NCI-H510A treated with DMSO at 0.1 percent for 48 hours (cell line): ENCODE data around the gene SLC39A6.
A peak's percentile ranks its signal among the peaks of the same experiment; 100 is the strongest.
"Not testable (repeated sequence)": the region's sequence is repeated elsewhere in the genome, so short reads cannot be mapped to it uniquely, and the experiment has no call there.

Experiments used
- DNase-seq: peaks from one replicate; lab custom pipeline; 2025; lab: John Stamatoyannopoulos, UW

Gene SLC39A6

GRCh38 chr18:36135264-36135663 is 6.1 kb upstream of the SLC39A6 start:
- DNase-seq = no peak

DNA sequence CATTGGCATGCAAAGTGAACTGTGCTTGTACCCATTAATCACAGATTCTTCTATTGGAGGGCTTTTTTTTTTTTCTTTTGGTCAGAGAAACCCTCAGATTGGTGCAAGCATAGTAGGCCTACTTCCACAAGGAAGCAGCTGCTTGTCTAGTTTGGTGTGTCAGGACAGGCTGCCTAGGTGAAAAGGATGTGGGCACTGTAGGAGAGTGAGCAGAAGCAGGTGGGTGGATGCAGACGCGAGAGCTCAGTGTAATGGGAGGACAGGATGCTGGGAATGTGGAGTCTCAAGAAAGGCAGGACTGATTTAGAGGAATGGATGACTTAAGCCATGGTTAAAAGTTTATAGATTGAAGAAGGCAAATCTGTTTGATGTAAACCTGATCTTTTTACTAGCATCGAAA is 3.6 kb upstream of the SLC39A6 start:
- no peak for DNase-seq

- no peak for DNase-seq
Observed at GRCh38 chr18:36131692-36132483, 2.7 kb upstream of the SLC39A6 start.

GRCh38 chr18:36130883-36131653 is 1.9 kb upstream of the SLC39A6 start:
- DNase-seq = peak; percentile 11

DNA sequence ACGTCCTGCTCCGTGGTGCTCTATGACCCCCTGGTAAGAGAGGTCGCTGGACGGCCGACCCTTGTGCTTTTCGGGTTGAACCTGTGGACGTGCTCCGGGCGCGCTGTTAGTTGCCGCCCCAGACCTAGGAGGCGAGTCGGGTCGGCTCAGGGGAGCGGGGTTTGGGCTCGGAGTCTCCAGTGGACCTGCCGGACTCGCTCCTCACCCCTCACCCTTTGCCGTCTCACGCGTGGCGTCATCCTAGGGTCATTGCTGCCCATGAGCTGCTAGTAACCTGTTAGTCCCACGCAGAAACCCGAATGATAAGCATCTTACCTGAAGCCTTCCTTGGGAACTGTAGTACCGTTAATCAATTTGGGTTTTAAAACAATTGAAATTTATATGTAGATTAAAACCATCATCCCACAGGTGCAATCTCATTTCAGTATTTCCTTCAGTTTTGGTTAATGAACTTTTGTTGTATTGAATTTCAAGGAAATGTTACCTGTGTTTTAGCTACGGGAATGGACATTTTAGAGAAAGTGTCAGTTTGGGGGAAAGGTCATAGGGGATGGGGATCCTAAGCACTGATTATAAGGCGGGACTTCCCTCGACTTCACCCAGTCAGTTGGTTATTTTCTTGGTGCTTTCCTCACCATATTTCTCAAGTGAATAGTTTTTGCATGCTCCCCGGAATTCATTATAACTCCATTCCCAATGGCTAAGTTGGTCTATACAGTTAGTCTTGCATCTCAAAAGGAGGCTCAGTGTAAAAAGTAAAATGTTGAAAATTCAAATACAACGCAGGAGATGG is 1.1 kb upstream of the SLC39A6 start:
- DNase-seq = peak; percentile 51

DNA sequence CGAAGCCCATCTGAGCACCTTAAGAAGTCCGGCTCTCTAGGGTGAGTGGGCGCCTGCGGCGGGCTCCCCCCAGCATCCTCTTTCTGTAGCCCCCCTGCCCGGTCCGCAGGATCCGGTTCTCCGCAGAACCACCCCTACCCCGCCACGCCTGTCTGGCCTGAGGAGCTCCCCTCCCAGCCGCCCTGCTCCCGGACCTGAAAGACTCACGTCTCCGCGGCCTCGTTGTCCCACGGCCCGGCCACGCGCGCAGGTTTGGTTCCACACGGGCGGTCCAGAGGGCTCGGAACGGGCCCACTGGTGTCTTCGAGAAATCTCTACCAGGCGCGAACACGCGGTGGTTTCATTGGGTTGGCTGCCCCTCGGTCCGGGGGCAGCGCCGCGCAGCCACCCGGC is 237 bp downstream of the SLC39A6 start:
- peak; percentile 70 for DNase-seq

DNA sequence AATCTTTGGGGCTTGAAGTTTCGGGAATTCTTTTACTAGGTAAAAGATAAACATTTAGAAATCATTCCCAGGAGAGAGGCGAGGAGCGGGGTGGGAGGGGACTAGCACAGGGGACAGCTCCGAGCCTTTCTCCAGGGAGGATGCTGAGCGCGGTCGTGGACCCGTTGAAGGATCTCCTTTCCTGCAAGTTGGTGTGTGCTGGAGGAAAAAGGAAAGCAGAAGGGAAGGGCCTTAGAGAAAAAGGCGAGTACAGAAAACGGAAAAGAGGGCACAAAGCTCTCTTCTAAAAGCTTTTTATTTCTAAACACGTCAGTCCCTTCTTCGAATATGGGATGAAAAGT is 640 bp downstream of the SLC39A6 start:
- DNase-seq = peak; percentile 75

DNA sequence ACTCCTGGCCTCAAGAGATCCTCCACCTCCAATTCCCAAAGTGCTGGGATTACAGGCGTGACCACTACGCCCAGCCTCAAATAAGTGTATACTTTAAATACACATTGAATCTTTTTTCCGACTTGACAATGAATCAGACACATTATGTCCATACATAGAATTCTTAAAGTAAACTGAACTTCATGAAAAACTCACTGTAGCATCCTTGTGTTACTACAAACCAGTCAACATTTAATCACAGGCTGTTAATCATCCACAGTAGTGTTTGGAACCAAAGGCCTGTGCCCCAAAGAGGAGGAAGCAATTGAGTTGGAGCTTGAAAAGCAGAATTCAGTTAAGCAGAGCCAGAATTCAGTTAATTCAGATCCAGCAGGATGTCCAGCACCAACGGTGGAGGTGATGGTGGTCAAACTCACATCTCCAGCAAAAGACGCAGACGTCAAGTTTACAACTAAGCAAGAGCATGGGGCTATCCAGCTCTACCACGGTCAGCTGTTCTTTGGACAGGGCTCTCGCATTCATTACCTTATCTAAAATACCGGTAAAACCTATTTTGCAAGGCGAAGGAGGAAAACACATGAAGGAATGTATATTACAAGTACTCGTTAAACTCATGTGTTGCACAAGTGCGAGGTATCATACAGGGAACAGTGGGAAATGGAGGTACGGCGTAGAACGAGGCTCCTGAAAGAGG is 1.2 kb downstream of the SLC39A6 start:
- DNase-seq = peak; percentile 75

DNA sequence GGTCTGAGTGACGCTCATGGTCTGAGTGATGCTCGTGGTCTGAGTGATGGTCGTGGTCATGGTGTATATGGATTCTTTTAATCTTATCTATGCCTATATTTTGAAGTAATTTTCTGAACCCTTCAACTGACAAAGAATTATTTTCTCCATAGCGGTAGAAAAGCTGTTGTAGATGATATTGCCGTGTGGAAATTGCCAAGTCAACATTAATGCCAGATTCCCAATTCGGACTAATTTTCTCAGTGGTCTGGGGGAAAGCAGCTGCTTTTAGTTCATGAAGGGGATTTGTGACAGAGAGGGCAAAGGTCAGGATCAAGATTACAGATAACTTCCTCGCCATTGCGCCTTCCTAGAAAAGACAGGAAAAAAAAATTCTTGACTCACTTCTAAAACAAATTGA is 2.5 kb downstream of the SLC39A6 start:
- no peak for DNase-seq

DNA sequence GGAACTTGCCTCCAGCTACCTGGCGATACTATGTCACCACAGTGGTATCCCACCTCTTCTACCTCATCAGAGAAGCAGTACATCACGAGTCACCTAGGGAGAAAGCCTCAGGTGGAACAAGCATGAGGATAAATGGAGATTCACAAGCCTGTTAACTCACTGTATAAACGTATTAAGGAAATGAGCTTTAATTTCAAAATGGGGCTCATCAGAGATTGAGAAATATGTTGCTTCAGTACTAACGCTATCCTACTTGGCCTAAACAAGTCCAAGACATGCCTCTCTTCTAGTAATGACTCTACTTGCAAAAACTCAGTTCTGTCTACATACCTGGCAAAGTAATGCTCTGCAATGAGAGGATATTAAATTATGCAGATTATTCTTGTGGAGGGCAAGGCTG is 4.3 kb downstream of the SLC39A6 start:
- DNase-seq = no peak

- DNase-seq = peak; percentile 34
Observed at GRCh38 chr18:36120297-36120696, 8.8 kb downstream of the SLC39A6 start.

DNA sequence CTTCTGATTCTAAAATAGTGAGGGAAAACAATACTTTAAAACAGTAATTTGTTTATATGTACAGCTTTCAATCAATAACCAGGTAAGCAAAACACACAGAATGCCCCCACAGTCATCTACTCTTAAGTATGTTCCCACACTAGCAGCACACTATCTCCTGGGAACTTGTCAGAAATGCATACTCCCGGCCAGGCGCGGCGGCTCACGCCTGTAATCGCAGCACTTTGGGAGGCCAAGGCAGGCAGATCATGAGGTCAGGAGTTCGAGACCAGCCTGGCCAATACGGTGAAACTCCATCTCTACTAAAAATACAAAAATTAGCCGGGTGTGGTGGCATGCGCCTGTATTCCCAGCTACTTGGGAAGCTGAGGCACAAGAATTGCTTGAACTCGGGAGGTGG is 12.4 kb downstream of the SLC39A6 start:
- not testable (repeated sequence) for DNase-seq

DNA sequence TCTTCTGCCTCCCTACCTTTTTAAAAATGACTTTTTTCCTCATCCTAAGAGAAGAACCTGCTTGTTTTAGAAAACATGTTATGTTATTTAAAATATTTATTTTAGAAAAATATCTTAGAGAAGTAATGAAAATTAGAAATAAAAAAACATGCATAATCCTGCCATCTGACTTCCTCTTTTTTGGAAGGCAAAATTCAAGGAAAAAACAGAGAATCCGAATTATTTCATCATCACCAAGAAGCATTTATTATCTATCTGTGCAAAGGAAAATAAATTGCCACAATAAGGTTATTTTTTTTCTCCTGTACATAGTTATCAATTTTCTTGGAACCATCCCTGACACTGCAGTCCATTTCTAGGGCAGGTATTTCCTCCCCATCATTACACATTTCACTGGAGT is 14.4 kb downstream of the SLC39A6 start:
- DNase-seq = no peak

DNA sequence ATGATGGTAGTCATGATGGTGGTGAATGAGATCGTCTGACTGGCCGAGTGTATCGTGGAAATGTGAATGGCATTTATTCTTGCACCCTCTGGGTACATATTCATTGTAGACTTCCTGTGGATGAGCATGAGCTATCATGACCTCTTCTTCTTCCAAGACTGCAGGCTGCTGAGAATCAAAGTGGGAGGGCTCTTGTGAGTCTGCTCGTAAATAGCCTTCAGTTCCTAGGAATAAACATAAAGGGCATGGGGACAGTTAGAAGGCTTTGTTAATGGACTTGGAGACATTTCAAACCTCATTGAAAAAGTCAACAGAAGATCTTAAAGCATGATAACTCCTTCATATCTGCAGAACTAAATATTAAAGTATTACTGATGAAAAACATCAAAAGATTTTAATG is 14.9 kb downstream of the SLC39A6 start:
- DNase-seq = no peak

DNA sequence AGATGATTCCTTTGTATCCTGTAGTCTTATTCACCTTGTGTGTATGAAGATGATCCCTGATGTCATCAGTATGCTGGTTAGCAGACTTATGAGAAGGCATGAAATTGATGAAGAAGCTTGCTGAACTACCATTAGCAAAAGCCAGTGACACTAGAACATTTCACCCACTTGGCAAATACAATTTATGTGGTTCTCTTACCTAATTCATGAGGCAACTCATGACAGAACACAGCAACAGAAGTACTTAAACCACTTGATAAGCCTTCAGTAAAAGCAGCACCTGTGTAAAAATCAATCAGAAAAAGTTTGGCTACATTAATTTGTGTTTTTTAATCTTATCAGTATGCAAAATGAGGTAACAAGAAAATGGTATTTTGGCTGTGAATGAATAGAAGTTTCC is 16.8 kb downstream of the SLC39A6 start:
- no peak for DNase-seq

- no peak for DNase-seq
Observed at GRCh38 chr18:36109737-36110136, 19.4 kb downstream of the SLC39A6 start.

DNA sequence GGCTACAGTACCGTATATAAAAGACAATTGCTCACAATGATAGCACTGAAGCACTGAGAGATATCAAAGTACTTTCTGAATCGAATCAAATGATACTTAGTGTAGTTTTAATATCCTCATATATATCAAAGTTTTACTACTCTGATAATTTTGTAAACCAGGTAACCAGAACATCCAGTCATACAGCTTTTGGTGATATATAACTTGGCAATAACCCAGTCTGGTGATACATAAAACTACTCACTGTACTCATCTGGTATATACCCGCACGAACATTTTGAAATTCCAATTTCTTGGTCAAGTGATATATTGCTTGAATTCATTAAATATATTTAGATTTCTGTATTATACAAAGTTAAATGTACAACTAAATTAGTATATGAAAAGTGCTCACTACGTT is 20.5 kb downstream of the SLC39A6 start:
- no peak for DNase-seq

DNA sequence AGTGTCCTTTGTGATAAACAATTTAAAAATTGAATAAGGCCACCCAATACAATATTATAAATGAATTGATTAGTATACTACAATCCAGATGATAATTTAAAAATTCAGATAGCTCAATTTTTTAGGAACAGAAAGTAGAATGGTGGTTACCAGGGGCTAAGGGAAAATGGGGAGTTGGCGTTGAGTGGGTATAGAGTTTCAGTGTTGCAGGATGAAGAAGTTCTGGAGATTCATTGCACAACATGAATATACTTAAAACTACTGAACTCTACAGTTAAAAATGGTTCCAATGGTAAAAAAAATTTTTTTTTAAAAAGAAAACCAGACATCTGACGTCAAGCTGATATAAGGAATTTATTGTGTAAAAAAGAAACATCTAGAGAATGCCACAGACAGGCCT is 20.9 kb downstream of the SLC39A6 start:
- no peak for DNase-seq

DNA sequence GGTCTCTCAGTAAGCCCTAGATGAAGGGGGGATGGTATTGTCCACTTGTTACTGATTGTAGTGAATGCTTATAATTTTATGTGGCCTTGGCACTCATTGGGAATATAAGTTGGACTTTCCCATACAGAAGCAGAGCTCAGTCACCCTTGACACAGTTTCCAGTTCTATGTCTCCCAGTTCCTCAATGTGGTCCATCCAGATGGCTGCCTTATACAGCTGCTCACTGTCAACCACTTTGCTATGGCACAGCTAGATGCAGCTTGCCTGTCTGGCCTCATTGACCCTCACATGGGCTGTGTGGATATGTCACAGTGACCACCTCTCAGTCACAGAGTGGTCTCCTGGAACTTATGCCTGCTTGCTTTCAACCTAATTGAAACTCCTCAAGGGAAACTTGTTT is 21.7 kb downstream of the SLC39A6 start:
- DNase-seq = no peak

DNA sequence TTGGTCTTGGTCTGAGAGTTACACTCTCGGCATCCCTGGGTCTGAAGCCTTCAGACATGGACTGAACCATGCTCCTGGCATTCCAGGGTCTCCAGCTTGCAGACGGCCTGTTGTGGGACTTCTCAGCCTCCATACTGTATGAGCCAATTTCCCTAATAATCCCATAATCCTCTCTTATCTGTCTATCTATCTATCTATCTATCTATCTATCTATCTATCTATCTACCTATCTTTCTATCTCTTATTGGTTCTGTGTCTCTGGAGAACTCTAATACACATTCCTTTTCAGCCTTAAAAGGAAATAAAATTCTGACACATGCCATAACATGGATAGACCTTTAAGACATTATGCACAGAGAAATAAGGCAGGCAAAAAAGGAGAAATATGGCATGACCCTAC is 24.4 kb downstream of the SLC39A6 start:
- DNase-seq = no peak

DNA sequence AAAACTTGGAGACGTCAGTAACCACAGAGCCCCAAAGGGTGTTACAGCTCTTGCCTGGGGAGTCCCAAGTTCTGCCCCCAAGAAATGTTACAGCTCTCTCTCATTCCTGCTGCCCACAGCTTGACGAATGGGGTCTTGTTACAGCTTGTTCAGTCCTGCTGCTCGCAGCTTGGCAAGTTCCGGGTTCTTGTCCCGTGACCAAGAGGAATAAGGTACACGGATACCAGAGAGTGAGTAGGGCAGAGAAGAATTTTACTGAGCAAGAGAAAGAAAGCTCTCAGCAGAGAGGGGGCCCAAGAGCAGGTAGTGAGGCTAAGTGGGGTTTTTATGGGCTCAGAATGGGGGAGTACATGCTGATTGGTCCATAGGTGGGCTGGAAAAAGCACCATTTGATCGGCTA is 27.2 kb downstream of the SLC39A6 start:
- no peak for DNase-seq

DNA sequence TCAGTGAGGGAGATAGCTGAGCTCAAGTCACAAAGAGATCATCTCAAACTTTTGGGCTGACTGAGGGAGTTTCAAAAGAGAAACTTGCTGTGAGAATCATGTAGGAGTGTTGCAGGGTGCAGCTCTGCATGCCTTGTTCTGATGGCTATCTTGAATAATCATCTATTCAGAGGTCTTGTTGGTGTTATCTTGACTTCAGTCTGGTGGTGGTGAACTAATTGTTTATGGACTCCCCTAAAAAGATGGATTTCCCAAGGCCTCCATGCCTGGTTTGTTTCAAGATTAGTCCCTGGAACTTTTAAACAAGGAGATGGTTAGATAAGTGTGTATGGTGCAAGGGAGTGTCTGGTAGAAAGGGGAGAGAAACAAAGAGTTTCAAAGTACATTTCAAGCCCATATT is 29.8 kb downstream of the SLC39A6 start:
- DNase-seq = no peak
